HL-60 (cell line): Measurements from ENCODE around the gene OR1E2.

Experiments
- DNase-seq, 2 experiments: peaks; one replicate each; pipeline ENCODE4 v3.0.0-alpha.2; 2010 to 2020; ENCODE audit warnings: low read depth in 1 of 2, low spot score in 1 of 2
- H3K27ac ChIP-seq: fragments of 250-450 bp; sonication (Bioruptor Pico); replicated peaks from 2 replicates; pipeline ENCODE4 v1.5.1; 2020; ENCODE audit warnings: mild to moderate bottlenecking, moderate library complexity
- H3K27me3 ChIP-seq: fragments of 250-450 bp; sonication (Bioruptor Pico); 2 replicates; pipeline ENCODE4 v1.5.1; 2021; ENCODE audit warnings: mild to moderate bottlenecking, moderate library complexity; ENCODE audit not compliant: insufficient read depth, poor library complexity, severe bottlenecking
- H3K4me3 ChIP-seq: replicated peaks from 2 replicates; pipeline ENCODE4 v1.5.1; 2011; ENCODE audit warnings: mild to moderate bottlenecking, control low read depth, low read length; ENCODE audit not compliant: insufficient read depth
- GABPA ChIP-seq: IDR thresholded peaks from 2 replicates; pipeline ENCODE4 v1.6.1; 2012; ENCODE audit warnings: low read depth
- POLR2AphosphoS5 ChIP-seq: IDR thresholded peaks from 2 replicates; pipeline ENCODE4 v1.6.1; 2012; ENCODE audit warnings: low read depth
- SPI1 ChIP-seq: IDR thresholded peaks from 2 replicates; pipeline ENCODE4 v1.6.1; 2012; ENCODE audit warnings: low read depth, mild to moderate bottlenecking, borderline replicate concordance
- TF ChIP-seq, protein P1 (sequence below): IDR thresholded peaks from 2 replicates; pipeline ENCODE4 v1.6.1; 2012; ENCODE audit warnings: low read depth; ENCODE audit not compliant: insufficient replicate concordance
- TF ChIP-seq, protein P2 (sequence below): IDR thresholded peaks from one replicate; pipeline ENCODE4 v1.5.1; 2011; ENCODE audit warnings: low read length, control low read depth, inconsistent platforms; ENCODE audit not compliant: insufficient read depth

OR1E2 gene

DNA sequence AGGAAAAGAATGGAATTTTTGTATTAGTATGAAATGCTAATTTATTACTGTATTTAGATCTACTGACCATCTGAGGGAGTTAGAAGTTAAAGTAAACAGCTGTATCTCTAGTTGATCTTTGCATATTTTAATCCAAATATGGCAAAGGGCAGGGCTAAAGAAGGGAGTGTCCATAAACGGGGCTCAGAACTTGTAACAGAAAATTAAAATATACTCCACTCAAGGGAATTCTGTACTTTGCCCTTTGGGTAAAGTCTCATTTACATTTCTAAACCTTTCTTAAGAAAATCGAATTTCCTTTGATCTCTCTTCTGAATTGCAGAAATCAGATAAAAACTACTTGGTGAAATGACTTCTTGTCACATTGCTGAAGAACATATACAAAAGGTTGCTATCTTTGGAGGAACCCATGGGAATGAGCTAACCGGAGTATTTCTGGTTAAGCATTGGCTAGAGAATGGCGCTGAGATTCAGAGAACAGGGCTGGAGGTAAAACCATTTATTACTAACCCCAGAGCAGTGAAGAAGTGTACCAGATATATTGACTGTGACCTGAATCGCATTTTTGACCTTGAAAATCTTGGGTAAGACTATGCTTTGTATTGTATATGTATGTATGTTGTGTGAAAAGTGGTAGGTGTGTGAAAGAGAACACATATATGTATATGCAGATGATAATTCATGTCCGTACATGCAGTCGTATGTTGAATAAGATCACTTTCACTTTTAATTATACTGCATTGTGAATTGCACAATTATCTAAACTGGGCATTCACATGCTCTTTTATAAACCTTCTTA is 42.4 kb upstream of the OR1E2 start, which contains the start of gene ASPA:
Gene ASPA (plus strand): TSS at position 186 of the 799 bp plus-strand sequence. CDS start 163 bp downstream, at position 349.
- no peak within 1 kb of the TSS for H3K4me3 ChIP-seq
- DNase-seq = no peak
- no peak within 1 kb of the TSS for H3K27ac ChIP-seq
- H3K27me3 ChIP-seq = no peaks in the 10 kb centered on the region
- TF ChIP-seq GABPA (no peak), POLR2AphosphoS5 (no peak), SPI1 (no peak)
- TF ChIP-seq, protein P1, sequence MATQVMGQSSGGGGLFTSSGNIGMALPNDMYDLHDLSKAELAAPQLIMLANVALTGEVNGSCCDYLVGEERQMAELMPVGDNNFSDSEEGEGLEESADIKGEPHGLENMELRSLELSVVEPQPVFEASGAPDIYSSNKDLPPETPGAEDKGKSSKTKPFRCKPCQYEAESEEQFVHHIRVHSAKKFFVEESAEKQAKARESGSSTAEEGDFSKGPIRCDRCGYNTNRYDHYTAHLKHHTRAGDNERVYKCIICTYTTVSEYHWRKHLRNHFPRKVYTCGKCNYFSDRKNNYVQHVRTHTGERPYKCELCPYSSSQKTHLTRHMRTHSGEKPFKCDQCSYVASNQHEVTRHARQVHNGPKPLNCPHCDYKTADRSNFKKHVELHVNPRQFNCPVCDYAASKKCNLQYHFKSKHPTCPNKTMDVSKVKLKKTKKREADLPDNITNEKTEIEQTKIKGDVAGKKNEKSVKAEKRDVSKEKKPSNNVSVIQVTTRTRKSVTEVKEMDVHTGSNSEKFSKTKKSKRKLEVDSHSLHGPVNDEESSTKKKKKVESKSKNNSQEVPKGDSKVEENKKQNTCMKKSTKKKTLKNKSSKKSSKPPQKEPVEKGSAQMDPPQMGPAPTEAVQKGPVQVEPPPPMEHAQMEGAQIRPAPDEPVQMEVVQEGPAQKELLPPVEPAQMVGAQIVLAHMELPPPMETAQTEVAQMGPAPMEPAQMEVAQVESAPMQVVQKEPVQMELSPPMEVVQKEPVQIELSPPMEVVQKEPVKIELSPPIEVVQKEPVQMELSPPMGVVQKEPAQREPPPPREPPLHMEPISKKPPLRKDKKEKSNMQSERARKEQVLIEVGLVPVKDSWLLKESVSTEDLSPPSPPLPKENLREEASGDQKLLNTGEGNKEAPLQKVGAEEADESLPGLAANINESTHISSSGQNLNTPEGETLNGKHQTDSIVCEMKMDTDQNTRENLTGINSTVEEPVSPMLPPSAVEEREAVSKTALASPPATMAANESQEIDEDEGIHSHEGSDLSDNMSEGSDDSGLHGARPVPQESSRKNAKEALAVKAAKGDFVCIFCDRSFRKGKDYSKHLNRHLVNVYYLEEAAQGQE = no peak
- TF ChIP-seq, protein P2, sequence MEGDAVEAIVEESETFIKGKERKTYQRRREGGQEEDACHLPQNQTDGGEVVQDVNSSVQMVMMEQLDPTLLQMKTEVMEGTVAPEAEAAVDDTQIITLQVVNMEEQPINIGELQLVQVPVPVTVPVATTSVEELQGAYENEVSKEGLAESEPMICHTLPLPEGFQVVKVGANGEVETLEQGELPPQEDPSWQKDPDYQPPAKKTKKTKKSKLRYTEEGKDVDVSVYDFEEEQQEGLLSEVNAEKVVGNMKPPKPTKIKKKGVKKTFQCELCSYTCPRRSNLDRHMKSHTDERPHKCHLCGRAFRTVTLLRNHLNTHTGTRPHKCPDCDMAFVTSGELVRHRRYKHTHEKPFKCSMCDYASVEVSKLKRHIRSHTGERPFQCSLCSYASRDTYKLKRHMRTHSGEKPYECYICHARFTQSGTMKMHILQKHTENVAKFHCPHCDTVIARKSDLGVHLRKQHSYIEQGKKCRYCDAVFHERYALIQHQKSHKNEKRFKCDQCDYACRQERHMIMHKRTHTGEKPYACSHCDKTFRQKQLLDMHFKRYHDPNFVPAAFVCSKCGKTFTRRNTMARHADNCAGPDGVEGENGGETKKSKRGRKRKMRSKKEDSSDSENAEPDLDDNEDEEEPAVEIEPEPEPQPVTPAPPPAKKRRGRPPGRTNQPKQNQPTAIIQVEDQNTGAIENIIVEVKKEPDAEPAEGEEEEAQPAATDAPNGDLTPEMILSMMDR = no peak

DNA sequence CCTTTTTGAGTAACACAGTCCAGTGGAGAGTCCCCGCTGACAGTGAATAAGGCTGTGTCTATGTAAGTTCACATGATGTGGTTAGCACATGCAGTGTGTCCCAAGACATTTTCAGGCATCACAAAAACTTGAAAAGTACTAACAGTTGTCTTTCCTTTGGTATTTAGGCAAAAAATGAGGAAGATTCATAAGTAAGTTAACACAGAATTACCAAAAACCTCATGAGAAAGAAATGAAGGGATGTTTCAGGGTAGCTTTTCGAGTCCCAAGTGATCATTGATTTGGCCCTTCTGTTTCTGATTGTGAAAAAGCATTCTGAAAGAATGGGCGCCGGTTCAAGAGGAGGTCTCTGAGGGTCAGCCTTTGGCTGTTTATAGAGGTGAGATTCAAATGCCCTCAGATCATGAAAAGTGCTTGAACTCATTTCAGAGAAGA is 41.6 kb upstream of the OR1E2 start:
- H3K4me3 ChIP-seq = no peak overlapping the region
- H3K27ac ChIP-seq = no peak overlapping the region

DNA sequence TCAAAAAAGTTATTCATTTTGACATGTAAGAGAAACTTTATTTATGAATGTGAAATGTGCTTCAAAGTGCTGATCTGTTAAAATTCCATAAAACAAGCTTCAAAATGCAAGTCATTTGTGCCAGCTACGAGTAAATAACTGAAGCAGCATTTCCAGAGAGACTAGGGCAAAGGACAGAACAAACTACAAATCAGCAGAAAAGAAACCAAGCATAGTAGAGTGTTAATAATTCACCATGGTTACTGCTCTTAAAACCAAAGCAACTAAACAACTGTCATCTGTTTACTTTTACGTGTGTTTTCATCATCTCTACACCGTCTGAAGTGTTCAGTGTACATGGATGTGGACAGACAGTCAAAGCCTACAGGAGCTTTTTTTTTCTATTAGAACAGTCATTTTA is 40.6 kb upstream of the OR1E2 start:
- Histone ChIP-seq H3K27ac (no peak overlapping the region), H3K4me3 (no peak overlapping the region), H3K27me3 (no peaks in the 10 kb centered on the region)
- no peak for DNase-seq
- TF ChIP-seq, protein P2 = no peak
- TF ChIP-seq SPI1 (no peak), GABPA (no peak), POLR2AphosphoS5 (no peak)
- TF ChIP-seq, protein P1 = no peak

More for the DNA sequence above, 41.6 kb upstream of the OR1E2 start:
- no peak for DNase-seq
- no peaks in the 10 kb centered on the region for H3K27me3 ChIP-seq
- TF ChIP-seq, protein P2 = no peak
- TF ChIP-seq POLR2AphosphoS5 = no peak
- TF ChIP-seq SPI1 = no peak
